HG02571 (cell line): Measurements from ENCODE around the gene VGF.
"Not testable (repeated sequence)": the region's sequence is repeated elsewhere in the genome, so short reads cannot be mapped to it uniquely, and the experiment has no call there.

Experiments used
- ATAC-seq: cut with Tn5 transposase; IDR thresholded peaks from one replicate; pipeline ENCODE4 v1.9.1; 2021; ENCODE audit warnings: mild to moderate bottlenecking, moderate library complexity; ENCODE audit not compliant: unreplicated experiment

The VGF gene

GRCh38 chr7:101165075-101165957 is at the start of gene VGF:
Gene VGF, minus strand, starts transcription at chr7:101165569. Its CDS starts 726 bp downstream, at chr7:101164843.
- peak; percentile 72 for ATAC-seq

- ATAC-seq, result no peak
These were observed 46.6 kb upstream of the VGF start for GRCh38 chr7:101212014-101212413.

GRCh38 chr7:101211501-101211900 is 46.1 kb upstream of the VGF start:
- no peak for ATAC-seq

GRCh38 chr7:101210143-101210542 is 44.8 kb upstream of the VGF start:
- no peak for ATAC-seq

GRCh38 chr7:101208794-101209193 is 43.4 kb upstream of the VGF start:
- no peak for ATAC-seq

GRCh38 chr7:101207459-101207858 is 42.1 kb upstream of the VGF start:
- no peak for ATAC-seq

- no peak for ATAC-seq
These were observed 41.3 kb upstream of the VGF start for GRCh38 chr7:101206665-101207042.

GRCh38 chr7:101205901-101206664 is 40.7 kb upstream of the VGF start:
- no peak for ATAC-seq

GRCh38 chr7:101203740-101204738 is 38.7 kb upstream of the VGF start:
- not testable (repeated sequence) for ATAC-seq

GRCh38 chr7:101202603-101202918 is 37.2 kb upstream of the VGF start:
- ATAC-seq, result no peak

GRCh38 chr7:101201695-101202602 is 36.6 kb upstream of the VGF start:
- ATAC-seq, result no peak

- no peak for ATAC-seq
These were observed 35.7 kb upstream of the VGF start, which contains the start of gene MOGAT3 for GRCh38 chr7:101200862-101201599. Gene MOGAT3, minus strand, starts transcription at chr7:101201036. Its CDS starts 182 bp downstream, at chr7:101200854.

GRCh38 chr7:101200504-101200861 is 35.1 kb upstream of the VGF start:
- no peak for ATAC-seq

GRCh38 chr7:101199522-101199921 is 34.2 kb upstream of the VGF start:
- ATAC-seq, result not testable (repeated sequence)

- ATAC-seq, result no peak
These were observed 33.1 kb upstream of the VGF start for GRCh38 chr7:101198476-101198875.

GRCh38 chr7:101197991-101198390 is 32.6 kb upstream of the VGF start:
- ATAC-seq, result no peak

GRCh38 chr7:101195884-101196283 is 30.5 kb upstream of the VGF start:
- ATAC-seq, result no peak

- no peak for ATAC-seq
These were observed 23.7 kb upstream of the VGF start for GRCh38 chr7:101189109-101189508.

- ATAC-seq, result no peak
These were observed 21.6 kb upstream of the VGF start for GRCh38 chr7:101186844-101187428.
